GM19193 (cell line): ENCODE measurements around the gene PZP.

Source experiments
- POLR2A ChIP-seq: IDR thresholded peaks from 4 replicates; pipeline ENCODE4 v1.6.1; 2011; ENCODE audit not compliant: insufficient read depth, insufficient read length; ENCODE audit errors: extremely low read depth

Gene PZP

GRCh38 chr12:9111525-9111924 is 96.7 kb downstream of the PZP start:
- TF ChIP-seq POLR2A, result no peak

- TF ChIP-seq POLR2A, result no peak
Observed at GRCh38 chr12:9109737-9110491, 98.3 kb downstream of the PZP start.

DNA sequence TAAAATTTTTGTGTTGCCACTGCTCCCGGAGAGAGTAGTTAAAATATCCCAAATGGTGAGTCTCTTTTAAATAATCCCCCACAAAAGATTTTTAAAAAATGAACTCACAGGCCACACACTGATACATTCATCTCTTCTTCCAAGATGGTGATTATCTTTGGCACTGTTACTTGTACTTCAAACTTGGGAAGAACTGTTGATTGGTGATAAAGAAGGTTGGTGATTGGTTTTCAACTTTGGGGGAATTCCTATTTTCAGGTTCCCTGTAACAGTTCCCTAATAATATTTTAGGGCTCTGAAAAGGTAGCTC is 99.0 kb downstream of the PZP start:
- no peak for TF ChIP-seq POLR2A

- TF ChIP-seq POLR2A, result no peak
Observed at GRCh38 chr12:9108504-9109212, 99.5 kb downstream of the PZP start.

GRCh38 chr12:9107542-9107873 is 100.7 kb downstream of the PZP start:
- no peak for TF ChIP-seq POLR2A

- TF ChIP-seq POLR2A, result no peak
Observed at GRCh38 chr12:9106610-9107541, 101.3 kb downstream of the PZP start.

GRCh38 chr12:9106067-9106466 is 102.1 kb downstream of the PZP start:
- TF ChIP-seq POLR2A, result no peak

DNA sequence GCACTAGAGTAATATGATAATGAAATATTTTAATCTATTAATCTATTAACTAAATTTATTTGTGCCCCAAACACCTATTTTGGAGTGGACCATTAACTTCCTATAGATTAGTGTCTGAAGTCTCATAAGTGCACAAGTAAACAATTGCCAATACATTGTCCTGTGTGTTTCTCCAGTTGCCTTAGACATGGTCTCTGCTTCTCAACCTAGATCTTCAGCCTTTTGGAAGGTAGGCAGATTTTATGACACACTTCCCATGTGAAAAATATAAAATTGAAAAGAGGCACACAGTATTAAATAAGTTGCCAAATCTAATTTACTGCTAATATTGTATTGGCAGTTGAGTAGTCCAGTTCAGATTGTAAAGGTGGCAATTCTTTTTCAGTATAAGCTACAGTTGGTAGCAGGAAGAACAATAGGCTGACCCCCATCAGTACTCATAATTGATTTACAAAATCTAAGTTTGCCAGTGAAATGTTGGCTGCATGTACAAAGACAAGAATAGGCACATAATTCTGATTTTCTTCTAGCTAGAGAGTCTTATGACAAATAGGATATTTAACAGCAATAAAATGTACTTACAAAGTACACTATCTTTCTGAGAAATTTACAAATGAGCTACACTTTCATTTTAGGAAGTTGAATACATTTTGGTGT is 103.3 kb downstream of the PZP start:
- no peak for TF ChIP-seq POLR2A

- no peak for TF ChIP-seq POLR2A
Observed at GRCh38 chr12:9104087-9104486, 104.1 kb downstream of the PZP start.

DNA sequence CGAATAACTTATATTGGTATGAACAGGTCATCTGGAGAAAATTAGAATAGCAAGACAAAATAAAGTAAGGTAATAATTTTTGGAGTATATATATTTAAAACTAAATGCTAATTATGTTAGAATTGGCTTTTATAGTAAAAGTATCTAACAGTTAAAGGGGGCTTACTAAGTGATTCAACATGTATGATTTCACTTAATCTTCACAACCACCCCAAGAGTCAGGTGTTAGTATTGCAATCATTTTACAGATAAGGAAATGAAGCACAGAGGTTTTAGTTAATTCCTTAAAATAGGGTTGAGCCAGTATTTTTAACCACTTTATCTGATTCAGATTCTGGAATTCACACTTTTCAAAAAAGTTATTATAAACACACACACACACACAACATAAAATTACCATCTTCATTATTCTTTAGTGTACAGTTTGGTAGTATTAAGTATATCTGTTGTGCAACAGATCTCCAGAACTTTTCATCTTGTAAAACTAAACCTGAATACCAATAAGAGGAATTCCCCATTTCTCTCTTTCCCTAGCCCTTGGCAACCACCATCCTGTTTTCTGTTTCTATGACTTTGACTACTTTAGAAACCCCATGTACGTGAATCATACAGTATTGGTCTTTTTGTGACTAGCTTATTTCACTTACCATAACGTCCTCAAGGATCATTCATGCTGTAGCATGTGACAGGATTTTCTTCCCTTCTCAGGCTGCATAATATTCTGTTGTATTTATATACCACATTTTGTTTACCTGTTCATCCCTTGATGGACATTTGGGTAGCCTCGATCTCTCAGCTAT is 104.9 kb downstream of the PZP start:
- no peak for TF ChIP-seq POLR2A

- no peak for TF ChIP-seq POLR2A
Observed at GRCh38 chr12:9101018-9101687, 107.0 kb downstream of the PZP start.

DNA sequence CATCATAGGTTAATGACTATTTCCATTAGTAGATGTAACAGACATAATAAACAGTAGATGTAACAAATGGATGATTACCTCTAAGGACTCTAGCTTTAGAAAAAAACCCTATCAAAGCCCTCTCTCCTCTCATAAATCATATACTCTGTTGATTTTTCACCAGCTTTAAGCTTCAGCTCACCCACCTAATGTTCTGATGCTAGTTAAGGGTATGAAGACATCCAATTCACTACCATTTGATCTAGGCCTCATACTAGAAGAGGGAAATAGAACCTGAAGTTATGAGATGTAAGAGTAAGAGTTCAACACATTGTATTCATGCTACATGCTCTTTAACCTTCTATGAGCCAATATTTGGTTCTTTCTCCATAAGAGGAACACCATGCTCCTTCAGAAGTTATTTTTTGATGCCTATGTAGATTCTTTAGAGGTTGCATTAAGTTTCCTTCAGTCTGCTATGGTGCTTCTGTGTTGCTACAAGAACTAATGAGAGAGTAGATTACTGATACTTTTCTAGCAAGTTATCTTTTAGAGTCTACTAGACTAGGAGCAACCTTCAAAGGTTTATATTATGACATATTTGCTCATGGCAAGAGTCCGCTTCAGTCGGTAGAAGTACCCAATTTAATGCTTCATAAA is 108.5 kb downstream of the PZP start:
- TF ChIP-seq POLR2A, result no peak
